ENCODE measurements around the gene INF2. TPM values are rescaled to one million over a fixed set of nuclear protein-coding genes. Genes with fewer than 3 reads are reported as not detected.
A peak's percentile ranks its signal among the peaks of the same experiment; 100 is the strongest.

The INF2 gene
- total RNA-seq, 4 donors from 2014 or later = 36.7 to 43.6 (median 37.8) TPM

DNA sequence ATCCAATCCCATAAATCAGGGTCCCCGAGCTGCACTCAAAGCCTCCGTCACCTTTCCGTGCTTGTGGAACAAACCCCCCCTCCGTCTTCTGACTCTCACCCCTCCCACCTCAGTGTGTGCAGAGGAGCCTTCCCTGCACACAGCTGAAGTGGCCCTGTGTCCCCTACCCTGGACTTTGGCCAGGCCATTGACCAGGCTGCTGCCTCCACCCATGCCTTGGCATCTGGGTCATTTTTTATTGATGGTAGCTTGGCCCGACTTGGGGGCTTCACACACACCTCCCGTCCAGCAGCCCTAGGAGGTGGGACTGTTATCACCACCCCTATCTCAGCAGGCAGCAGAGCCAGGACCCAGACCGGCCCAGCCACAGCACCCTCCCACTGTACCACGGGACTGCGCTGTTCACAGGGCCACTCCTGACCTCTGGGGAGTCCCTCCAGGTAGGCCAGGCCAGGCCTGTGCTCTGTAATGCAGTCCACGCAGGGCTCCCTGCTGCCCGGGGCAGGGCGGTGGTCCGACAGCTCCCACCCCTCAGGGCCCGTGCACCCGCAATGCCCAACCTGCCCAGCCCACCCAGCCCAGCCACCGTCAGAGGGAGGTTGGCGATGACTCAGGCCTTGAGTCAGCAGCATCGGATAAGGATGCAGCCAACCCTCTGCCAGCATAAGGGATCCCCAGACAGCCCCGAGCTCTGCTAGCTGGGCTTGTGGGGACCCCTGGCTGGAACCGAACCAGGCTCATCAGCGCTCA, 9.2 kb upstream of the INF2 start:
- TF ChIP-seq, protein P1, sequence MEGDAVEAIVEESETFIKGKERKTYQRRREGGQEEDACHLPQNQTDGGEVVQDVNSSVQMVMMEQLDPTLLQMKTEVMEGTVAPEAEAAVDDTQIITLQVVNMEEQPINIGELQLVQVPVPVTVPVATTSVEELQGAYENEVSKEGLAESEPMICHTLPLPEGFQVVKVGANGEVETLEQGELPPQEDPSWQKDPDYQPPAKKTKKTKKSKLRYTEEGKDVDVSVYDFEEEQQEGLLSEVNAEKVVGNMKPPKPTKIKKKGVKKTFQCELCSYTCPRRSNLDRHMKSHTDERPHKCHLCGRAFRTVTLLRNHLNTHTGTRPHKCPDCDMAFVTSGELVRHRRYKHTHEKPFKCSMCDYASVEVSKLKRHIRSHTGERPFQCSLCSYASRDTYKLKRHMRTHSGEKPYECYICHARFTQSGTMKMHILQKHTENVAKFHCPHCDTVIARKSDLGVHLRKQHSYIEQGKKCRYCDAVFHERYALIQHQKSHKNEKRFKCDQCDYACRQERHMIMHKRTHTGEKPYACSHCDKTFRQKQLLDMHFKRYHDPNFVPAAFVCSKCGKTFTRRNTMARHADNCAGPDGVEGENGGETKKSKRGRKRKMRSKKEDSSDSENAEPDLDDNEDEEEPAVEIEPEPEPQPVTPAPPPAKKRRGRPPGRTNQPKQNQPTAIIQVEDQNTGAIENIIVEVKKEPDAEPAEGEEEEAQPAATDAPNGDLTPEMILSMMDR (IDR thresholded peaks at IDR 0.05) = no peak
- TF ChIP-seq POLR2A (IDR thresholded peaks at IDR 0.05) = no peak
- peaks cover 53 to 73% (median 57%) of the 10 kb centered on the region in 3 donors for H3K4me1 ChIP-seq
- no peaks in the 10 kb centered on the region for H3K36me3 ChIP-seq
- no peak for DNase-seq
- peak overlapping the region in 1 of 4 donors; percentile 19 for H3K4me3 ChIP-seq
- no peaks in the 10 kb centered on the region for H3K27me3 ChIP-seq
- H3K9me3 ChIP-seq = no peaks in the 10 kb centered on the region
- WGBS, 2 donors = 71 to 76% methylated on average over 7 to 10 of the region's 21 CpGs
- intact Hi-C loops (cut with DNase I) = no loop called here
- H3K27ac ChIP-seq = peak overlapping the region; percentile 86 to 91 (median 90)

DNA sequence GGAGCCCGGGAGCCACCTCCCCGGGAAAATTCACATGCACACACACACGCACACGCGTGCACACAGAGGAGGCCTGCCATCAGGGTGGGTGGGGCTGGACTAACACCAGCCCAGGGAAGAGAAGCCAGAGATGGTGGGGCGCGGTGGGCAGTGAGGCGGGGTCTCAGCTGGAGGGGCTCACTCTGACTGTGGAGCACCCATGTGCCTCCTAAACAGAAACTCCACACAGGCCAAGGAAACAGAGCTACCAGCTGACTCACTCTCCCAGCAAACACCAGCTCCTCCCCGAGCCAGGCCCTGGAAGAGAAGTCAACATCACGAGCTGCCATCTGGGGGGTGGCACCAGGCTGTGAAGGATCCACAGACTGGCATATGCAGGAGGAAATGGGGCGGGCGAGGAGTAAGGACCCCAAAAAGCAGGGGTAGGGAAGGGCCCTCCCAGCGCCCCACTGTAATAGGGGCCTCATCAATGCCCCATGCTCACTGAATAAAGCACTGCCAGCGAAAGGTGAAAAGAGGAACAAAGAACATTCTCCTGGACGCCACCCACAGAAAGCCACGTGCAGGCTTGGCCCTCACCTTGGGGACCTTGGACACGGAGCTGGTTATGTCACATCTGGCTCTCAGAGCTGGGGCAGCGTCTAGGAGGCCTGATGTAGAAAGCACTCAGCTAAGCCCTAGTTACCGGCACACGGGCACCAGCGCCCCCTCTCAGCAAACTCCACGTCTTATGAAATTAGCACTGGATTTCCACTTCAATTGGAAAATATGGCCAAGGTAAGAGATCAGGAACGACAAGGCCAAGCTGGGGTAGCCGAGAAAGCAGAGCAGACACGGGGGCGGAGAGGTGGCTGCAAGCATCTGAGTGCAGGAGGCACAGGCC, 8.4 kb upstream of the INF2 start:
- H3K4me3 ChIP-seq = peak overlapping the region in 3 of 4 donors; percentile 14 to 41 (median 24)
- no peak for DNase-seq
- H3K4me1 ChIP-seq = peaks cover 53 to 73% (median 57%) of the 10 kb centered on the region in 3 donors

DNA sequence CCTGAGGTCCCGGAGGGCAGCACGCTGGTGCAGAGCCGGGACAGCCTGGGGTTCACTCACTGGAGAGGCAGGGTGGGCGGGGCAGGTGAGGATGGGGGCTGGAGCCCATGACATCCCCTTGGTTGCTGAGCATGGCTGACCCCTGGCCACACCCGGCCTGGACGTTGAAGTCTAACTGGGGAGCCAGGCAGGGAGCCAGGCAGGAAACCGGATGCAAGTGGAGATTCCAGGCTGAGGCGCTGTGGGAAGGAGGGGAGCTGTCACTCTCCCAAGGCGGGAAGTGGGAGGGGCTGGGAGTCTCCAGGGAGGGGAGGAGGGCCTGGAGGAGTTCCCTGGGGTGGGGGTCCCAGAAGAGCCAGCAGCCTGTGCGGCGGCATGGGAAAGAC, 7.7 kb upstream of the INF2 start:
- Histone ChIP-seq H3K27ac (peak overlapping the region; percentile 86 to 91 (median 90)), H3K4me3 (peak overlapping the region in 3 of 4 donors; percentile 14 to 41 (median 24)), H3K9me3 (no peaks in the 10 kb centered on the region), H3K4me1 (peaks cover 53 to 74% (median 57%) of the 10 kb centered on the region in 3 donors), H3K36me3 (no peaks in the 10 kb centered on the region), H3K27me3 (no peaks in the 10 kb centered on the region)
- TF ChIP-seq, protein P1 (IDR thresholded peaks at IDR 0.05) = no peak
- no peak for TF ChIP-seq POLR2A (IDR thresholded peaks at IDR 0.05)
- intact Hi-C loops (cut with DNase I) = no loop called here
- 8 to 24% methylated on average over 7 to 9 of the region's 11 CpGs for WGBS, 2 donors
- no peak for DNase-seq

More for the DNA sequence above, 8.4 kb upstream of the INF2 start:
- WGBS, 2 donors = 13 to 27% methylated on average over 14 to 16 of the region's 26 CpGs
- Histone ChIP-seq H3K27me3 (no peaks in the 10 kb centered on the region), H3K36me3 (no peaks in the 10 kb centered on the region), H3K27ac (peak overlapping the region; percentile 86 to 91 (median 90)), H3K9me3 (no peaks in the 10 kb centered on the region)
- intact Hi-C loops (cut with DNase I) = no loop called here
- no peak for TF ChIP-seq POLR2A (IDR thresholded peaks at IDR 0.05)
- TF ChIP-seq, protein P1 (IDR thresholded peaks at IDR 0.05) = peak in 1 of 6 experiments; percentile 8

DNA sequence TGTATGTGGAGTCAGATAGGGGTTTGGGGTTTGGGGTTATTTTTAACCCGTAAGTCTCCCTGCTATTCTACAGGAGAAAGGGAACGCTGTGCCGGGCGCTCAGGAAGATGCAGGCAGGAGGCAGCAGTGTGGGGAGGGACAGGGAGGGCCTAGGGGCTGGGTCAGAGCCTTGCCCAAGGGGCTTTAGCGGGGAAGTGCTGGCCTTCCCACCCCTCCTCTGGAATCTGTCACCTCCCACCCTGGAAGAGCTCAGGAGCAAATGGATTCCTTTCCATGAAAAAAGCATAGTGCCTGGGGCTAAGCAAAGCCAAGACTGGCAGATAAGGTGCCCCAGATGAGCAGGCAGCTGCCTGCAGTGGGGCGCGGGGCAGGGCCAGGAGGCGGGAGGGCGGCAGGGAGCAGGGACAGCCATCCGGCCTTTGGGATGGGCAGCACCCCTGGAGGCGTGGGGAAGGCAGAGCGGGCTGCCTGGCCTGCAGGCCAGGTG, 7.3 kb upstream of the INF2 start:
- 14 to 25% methylated on average over 5 to 10 of the region's 12 CpGs for whole genome bisulfite sequencing, 2 donors
- Histone ChIP-seq H3K4me3 (peak overlapping the region in 3 of 4 donors; percentile 14 to 41 (median 24)), H3K4me1 (peaks cover 52 to 74% (median 59%) of the 10 kb centered on the region in 3 donors), H3K36me3 (no peaks in the 10 kb centered on the region), H3K27ac (peak overlapping the region; percentile 86 to 91 (median 90)), H3K9me3 (no peaks in the 10 kb centered on the region), H3K27me3 (no peaks in the 10 kb centered on the region)
- intact Hi-C loops (cut with DNase I) = no loop called here
- no peak for DNase-seq
- no peak for TF ChIP-seq POLR2A (IDR thresholded peaks at IDR 0.05)
- TF ChIP-seq, protein P1 (IDR thresholded peaks at IDR 0.05) = no peak

Data from esophagus squamous epithelium (tissue), 5 donors.